ENCODE measurements around the gene DCTD. TPM values are rescaled to one million over a fixed set of nuclear protein-coding genes. Genes with fewer than 3 reads are reported as not detected.

Gene DCTD
- total and polyA plus RNA-seq, 10 of the 15 experiments (the other 5 are each of a cell fraction or from before 2014, with no cell fraction given): 37.8 to 137 (median 92.1) TPM

GRCh38 chr4:182888891-182889290, 28.3 kb downstream of the DCTD start (continued):
- TF ChIP-seq HDAC2 (IDR thresholded peaks at IDR 0.05): no peak

GRCh38 chr4:182886768-182887167, 30.4 kb downstream of the DCTD start:
- DNase-seq (ENCODE audit: low read depth, low spot score) (no peak), ATAC-seq (no peak), FAIRE-seq (no peak)
- Histone ChIP-seq H3K4me3 (no peak overlapping the region), H3K79me2 (ENCODE audit: control insufficient read depth, insufficient read depth, low read length) (no peaks in the 10 kb centered on the region), H3K4me1 (ENCODE audit: control insufficient read depth, insufficient read depth, low read length) (no peaks in the 10 kb centered on the region), H3K36me3 (ENCODE audit: control insufficient read depth in 2 of 2, insufficient read depth in 2 of 2, low read length in 1 of 2) (peaks cover 12 to 21% of the 10 kb centered on the region in 2 experiments), H3K27me3 (replicated peaks in 1 of 2; ENCODE audit: control insufficient read depth in 2 of 2, insufficient read depth in 2 of 2, low read length in 1 of 2) (no peaks in the 10 kb centered on the region), H3K9ac (ENCODE audit: control insufficient read depth, insufficient read depth, low read length) (no peak overlapping the region), H3K4me2 (ENCODE audit: control insufficient read depth, insufficient read depth) (no peak overlapping the region), H3K9me3 (replicated peaks; ENCODE audit: control insufficient read depth, insufficient read depth, low read length) (peaks cover 7% of the 10 kb centered on the region), H3K27ac (ENCODE audit: control insufficient read depth, insufficient read depth) (no peak overlapping the region), H4K20me1 (ENCODE audit: control insufficient read depth, insufficient read depth) (no peaks in the 10 kb centered on the region), H2AFZ (ENCODE audit: control insufficient read depth, low read depth, low read length) (no peak overlapping the region)
- ChIA-PET RAD21 (ENCODE audit: unreplicated experiment) (no interaction called here), CTCF (no interaction called here), POLR2A (no interaction called here), SMC1A (ENCODE audit: uncharacterized antibody, unreplicated experiment) (no interaction called here)
- in situ Hi-C loops (cut with MboI) (no loop called here), intact Hi-C loops (cut with micrococcal nuclease; ENCODE audit: unreplicated experiment) (no loop called here)
- no TSS peak for BruUV-seq (replicated peaks)
- TF ChIP-seq EZH2 (IDR thresholded peaks at IDR 0.05; ENCODE audit: borderline replicate concordance, control insufficient read depth, low read depth, low read length): no peak
- no peak for TF ChIP-seq POLR2AphosphoS2 (IDR thresholded peaks at IDR 0.05; ENCODE audit: low read depth, low read length)
- TF ChIP-seq ZSCAN29 (IDR thresholded peaks at IDR 0.05): no peak
- TF ChIP-seq IRF4 (IDR thresholded peaks at IDR 0.05; ENCODE audit: low read depth, low read length): no peak
- no peak for TF ChIP-seq RCOR1 (conservative IDR thresholded peaks at IDR 0.05; ENCODE audit: low read depth, low read length)
- TF ChIP-seq NFYA (IDR thresholded peaks at IDR 0.05; ENCODE audit: borderline replicate concordance, low read depth, low read length): no peak
- no peak for TF ChIP-seq NFYB (IDR thresholded peaks at IDR 0.05; ENCODE audit: insufficient read depth, low read depth, low read length)
- TF ChIP-seq ZNF384 (IDR thresholded peaks at IDR 0.05; ENCODE audit: borderline replicate concordance, low read depth, low read length): no peak
- 97% methylated on average over 9 of the region's 9 CpGs for WGBS (ENCODE audit: insufficient coverage, insufficient replicate concordance, low lambda C conversion rate, missing lambda C conversion rate)
